DND-41 (cell line): ENCODE results near the gene KCNJ6.

ENCODE experiments used
- ATAC-seq: fragments of 200-7000 bp; cut with Tn5 transposase; 3 replicates; pipeline ENCODE4 v1.9.1; 2021; ENCODE audit warnings: low read depth; ENCODE audit not compliant: insufficient read depth
- DNase-seq: peaks from one replicate; pipeline ENCODE4 v3.0.0-alpha.2; 2020
- H2AFZ ChIP-seq: 2 replicates; pipeline ENCODE4 v1.6.0; 2012; ENCODE audit warnings: low read depth, low read length
- H3K27ac ChIP-seq: 2 replicates; pipeline ENCODE4 v1.5.1; 2012; ENCODE audit warnings: low read length, inconsistent platforms
- H3K27me3 ChIP-seq: fragments of 200-600 bp; sonication (generic); 2 replicates; pipeline ENCODE4 v1.6.0; 2012; ENCODE audit warnings: low read length, mild to moderate bottlenecking, inconsistent platforms; ENCODE audit not compliant: insufficient read depth, poor library complexity
- H3K36me3 ChIP-seq: 2 replicates; pipeline ENCODE4 v1.5.1; 2012; ENCODE audit warnings: low read length, inconsistent platforms; ENCODE audit not compliant: insufficient read depth
- H3K4me1 ChIP-seq: 2 replicates; pipeline ENCODE4 v1.5.1; 2012; ENCODE audit warnings: mild to moderate bottlenecking, low read length; ENCODE audit not compliant: insufficient read depth
- H3K4me2 ChIP-seq: 2 replicates; pipeline ENCODE4 v1.6.0; 2012; ENCODE audit warnings: mild to moderate bottlenecking, moderate library complexity, low read length, inconsistent platforms; ENCODE audit not compliant: insufficient read depth
- H3K4me3 ChIP-seq, 2 experiments: fragments of 200-600 bp in 1 of 2; shearing (Covaris generic) in 1 of 2; 2 replicates each; pipeline ENCODE4 v1.5.1; 2012 to 2016; ENCODE audit warnings: inconsistent platforms in 2 of 2, low read length in 2 of 2, mild to moderate bottlenecking in 2 of 2, low read depth in 1 of 2, moderate library complexity in 1 of 2
- H3K79me2 ChIP-seq: 2 replicates; pipeline ENCODE4 v1.6.0; 2012; ENCODE audit warnings: low read length, inconsistent platforms; ENCODE audit not compliant: insufficient read depth
- H3K9ac ChIP-seq: 2 replicates; pipeline ENCODE4 v1.6.0; 2012; ENCODE audit warnings: low read depth, mild to moderate bottlenecking, inconsistent platforms, low read length, moderate library complexity
- H3K9me3 ChIP-seq: 2 replicates; pipeline ENCODE4 v1.5.1; 2012; ENCODE audit warnings: low read length, moderate library complexity, mild to moderate bottlenecking, inconsistent platforms; ENCODE audit not compliant: insufficient read depth, severe bottlenecking
- H4K20me1 ChIP-seq: 2 replicates; pipeline ENCODE4 v1.6.0; 2012; ENCODE audit warnings: low read length; ENCODE audit not compliant: insufficient read depth
- EZH2 ChIP-seq: IDR thresholded peaks from 3 replicates; pipeline ENCODE4 v1.6.1; 2012; ENCODE audit warnings: borderline replicate concordance, low read depth, mild to moderate bottlenecking, moderate library complexity, low read length, inconsistent platforms; ENCODE audit not compliant: severe bottlenecking
- TF ChIP-seq, protein P1 (sequence below): IDR thresholded peaks from 2 replicates; pipeline ENCODE4 v1.5.1; 2012; ENCODE audit warnings: borderline replicate concordance, low read length, moderate library complexity, mild to moderate bottlenecking; ENCODE audit not compliant: poor library complexity, severe bottlenecking; ENCODE audit errors: extremely low read depth

KCNJ6 gene

DNA sequence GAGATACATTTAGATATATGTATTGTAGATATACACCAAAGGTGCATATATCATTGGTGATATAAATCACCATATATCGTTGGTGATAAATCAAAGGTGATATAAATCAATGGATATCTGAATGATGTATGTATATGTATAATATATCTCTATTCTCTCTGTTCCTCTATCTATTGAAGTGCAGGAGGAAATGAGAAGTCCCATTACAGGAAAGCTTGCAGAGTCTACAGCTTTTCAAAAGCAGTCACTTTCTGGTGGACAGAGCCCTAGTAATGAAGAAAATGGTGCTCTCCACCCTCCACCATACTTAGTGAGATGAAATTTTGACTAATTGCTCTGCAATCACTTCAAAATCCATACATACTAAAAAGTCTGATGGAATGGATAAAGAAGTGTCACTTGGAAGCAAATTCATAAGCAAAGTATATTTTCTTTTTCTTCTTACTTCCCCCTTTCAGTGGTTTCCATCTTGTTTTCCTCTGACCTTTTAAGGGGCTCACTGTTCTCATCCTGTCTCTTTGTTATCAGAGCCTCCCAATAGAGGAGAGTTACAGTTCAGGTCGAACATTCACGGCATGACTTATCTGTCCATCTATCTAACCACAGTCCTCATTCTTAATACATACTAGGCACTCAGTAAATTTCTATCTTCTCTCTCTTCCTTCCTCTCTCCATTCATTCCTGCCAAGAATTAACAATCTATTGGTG, 227.2 kb downstream of the KCNJ6 start:
- H3K36me3 ChIP-seq: no peaks in the 10 kb centered on the region
- H4K20me1 ChIP-seq: no peaks in the 10 kb centered on the region
- H3K27me3 ChIP-seq: no peaks in the 10 kb centered on the region
- H2AFZ ChIP-seq: no peak overlapping the region
- H3K9ac ChIP-seq: no peak overlapping the region
- H3K4me3 ChIP-seq: no peak overlapping the region
- no peak overlapping the region for H3K27ac ChIP-seq
- no peak for ATAC-seq
- H3K4me2 ChIP-seq: no peak overlapping the region
- no peak for DNase-seq
- no peaks in the 10 kb centered on the region for H3K4me1 ChIP-seq
- no peaks in the 10 kb centered on the region for H3K9me3 ChIP-seq
- TF ChIP-seq, protein P1, sequence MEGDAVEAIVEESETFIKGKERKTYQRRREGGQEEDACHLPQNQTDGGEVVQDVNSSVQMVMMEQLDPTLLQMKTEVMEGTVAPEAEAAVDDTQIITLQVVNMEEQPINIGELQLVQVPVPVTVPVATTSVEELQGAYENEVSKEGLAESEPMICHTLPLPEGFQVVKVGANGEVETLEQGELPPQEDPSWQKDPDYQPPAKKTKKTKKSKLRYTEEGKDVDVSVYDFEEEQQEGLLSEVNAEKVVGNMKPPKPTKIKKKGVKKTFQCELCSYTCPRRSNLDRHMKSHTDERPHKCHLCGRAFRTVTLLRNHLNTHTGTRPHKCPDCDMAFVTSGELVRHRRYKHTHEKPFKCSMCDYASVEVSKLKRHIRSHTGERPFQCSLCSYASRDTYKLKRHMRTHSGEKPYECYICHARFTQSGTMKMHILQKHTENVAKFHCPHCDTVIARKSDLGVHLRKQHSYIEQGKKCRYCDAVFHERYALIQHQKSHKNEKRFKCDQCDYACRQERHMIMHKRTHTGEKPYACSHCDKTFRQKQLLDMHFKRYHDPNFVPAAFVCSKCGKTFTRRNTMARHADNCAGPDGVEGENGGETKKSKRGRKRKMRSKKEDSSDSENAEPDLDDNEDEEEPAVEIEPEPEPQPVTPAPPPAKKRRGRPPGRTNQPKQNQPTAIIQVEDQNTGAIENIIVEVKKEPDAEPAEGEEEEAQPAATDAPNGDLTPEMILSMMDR: no peak
- TF ChIP-seq EZH2: no peak
- H3K79me2 ChIP-seq: no peaks in the 10 kb centered on the region

DNA sequence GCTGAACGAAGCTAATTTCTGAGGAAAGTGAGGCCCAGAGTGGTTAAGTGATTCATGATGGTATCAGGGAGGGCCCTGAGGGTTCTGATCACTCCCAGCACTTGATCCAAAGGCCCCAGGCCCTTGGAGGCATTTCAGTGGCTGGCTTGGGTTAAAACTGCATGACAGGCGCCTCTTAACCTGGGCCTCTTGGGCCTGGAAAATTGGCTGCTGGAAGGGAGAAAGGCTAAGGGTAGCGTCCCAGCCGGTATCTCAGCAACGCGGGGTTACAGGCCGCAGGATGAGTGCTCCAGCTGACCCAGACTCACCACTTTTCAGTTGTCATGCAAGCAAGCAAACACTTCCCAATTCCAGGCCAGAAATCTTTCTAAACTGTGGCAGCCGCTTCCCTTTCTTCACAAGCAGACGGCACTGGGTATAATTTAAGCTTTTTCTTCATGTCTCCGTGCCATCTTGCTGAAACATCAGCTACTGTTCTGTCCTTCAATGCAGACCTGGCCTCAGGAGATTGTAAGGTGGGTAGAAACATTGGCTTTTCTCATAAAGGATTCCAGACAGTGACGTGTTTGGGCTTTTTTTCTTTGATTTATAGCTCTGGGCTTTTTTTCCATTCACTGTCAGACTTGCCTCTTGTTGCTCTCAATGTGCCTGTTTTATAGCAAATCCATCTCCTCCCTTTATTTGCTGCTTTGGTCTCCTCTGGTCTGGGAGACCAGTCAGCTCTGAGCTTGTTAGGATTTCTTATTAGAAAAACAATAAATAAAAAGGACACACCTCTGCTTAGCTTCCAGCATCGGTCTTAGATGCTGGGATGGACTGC, 229.1 kb downstream of the KCNJ6 start:
- Histone ChIP-seq H3K4me1 (no peaks in the 10 kb centered on the region), H4K20me1 (no peaks in the 10 kb centered on the region), H3K79me2 (no peaks in the 10 kb centered on the region), H3K9me3 (no peaks in the 10 kb centered on the region), H3K36me3 (no peaks in the 10 kb centered on the region), H3K9ac (no peak overlapping the region), H2AFZ (no peak overlapping the region), H3K27me3 (no peaks in the 10 kb centered on the region), H3K4me3 (no peak overlapping the region), H3K4me2 (no peak overlapping the region), H3K27ac (no peak overlapping the region)
- ATAC-seq: no peak
- TF ChIP-seq, protein P1: no peak
- no peak for TF ChIP-seq EZH2
- DNase-seq: no peak

DNA sequence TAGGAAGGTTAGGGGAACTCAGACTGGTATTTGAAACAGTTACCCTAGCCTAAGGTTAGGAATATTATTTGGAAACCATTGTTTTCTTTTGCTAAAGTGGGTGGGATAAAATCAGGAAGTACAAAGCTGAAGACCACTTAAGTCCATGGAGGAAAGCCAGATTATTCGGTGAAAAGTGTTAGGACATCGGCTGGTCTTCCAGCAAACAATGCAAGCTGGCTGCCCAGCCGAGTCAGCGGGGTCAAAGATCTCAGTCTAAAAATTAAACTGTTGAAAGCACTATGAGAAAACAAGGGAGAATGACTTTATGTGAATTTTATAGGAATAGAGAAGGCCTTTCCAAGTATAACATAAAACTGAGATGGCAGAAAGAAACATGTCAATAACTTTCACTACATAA, 231.7 kb downstream of the KCNJ6 start:
- Histone ChIP-seq H3K9me3 (no peaks in the 10 kb centered on the region), H3K9ac (no peak overlapping the region), H3K36me3 (no peaks in the 10 kb centered on the region), H3K4me2 (no peak overlapping the region), H3K4me3 (no peak overlapping the region), H3K4me1 (no peaks in the 10 kb centered on the region), H4K20me1 (no peaks in the 10 kb centered on the region), H3K79me2 (no peaks in the 10 kb centered on the region), H2AFZ (no peak overlapping the region), H3K27me3 (no peaks in the 10 kb centered on the region), H3K27ac (no peak overlapping the region)
- DNase-seq: no peak
- no peak for ATAC-seq
- TF ChIP-seq, protein P1: no peak
- no peak for TF ChIP-seq EZH2
